Neural progenitor cell (in vitro differentiated cells): ENCODE measurements around the gene XYLT1.

ENCODE experiments used
- EZH2 ChIP-seq: fragments of 200-600 bp; sonication (generic); IDR thresholded peaks from 2 replicates; pipeline ENCODE4 v1.6.1; 2017; ENCODE audit warnings: antibody characterized with exemption, mild to moderate bottlenecking, moderate library complexity
- EZH2phosphoT487 ChIP-seq: fragments of 200-600 bp; sonication (generic); IDR thresholded peaks from 2 replicates; pipeline ENCODE4 v1.6.1; 2017; ENCODE audit warnings: antibody characterized with exemption
- TF ChIP-seq, protein P1 (sequence below): fragments of 200-600 bp; sonication (generic); IDR thresholded peaks from 2 replicates; pipeline ENCODE4 v1.5.1; 2017; ENCODE audit warnings: antibody characterized with exemption, mild to moderate bottlenecking

DNA sequence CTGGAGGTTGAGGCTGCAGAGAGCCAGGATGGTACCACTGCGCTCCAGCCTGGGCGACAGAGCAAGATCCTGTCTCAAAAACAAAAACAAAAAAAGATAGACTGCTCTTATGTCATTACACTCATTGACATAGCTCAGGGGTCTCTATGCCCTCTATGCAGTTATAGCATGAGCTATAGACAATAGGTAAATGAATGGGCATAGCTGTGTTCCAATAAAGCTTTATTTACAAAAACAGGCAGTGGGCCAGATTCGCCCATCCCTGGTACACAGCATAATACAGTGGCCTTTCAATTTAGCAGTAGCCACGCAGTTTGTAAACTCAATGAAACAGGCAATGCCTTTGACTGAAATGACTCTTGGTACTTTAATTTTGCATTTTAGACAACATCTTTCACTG is 51.5 kb downstream of the XYLT1 start:
- TF ChIP-seq, protein P1, sequence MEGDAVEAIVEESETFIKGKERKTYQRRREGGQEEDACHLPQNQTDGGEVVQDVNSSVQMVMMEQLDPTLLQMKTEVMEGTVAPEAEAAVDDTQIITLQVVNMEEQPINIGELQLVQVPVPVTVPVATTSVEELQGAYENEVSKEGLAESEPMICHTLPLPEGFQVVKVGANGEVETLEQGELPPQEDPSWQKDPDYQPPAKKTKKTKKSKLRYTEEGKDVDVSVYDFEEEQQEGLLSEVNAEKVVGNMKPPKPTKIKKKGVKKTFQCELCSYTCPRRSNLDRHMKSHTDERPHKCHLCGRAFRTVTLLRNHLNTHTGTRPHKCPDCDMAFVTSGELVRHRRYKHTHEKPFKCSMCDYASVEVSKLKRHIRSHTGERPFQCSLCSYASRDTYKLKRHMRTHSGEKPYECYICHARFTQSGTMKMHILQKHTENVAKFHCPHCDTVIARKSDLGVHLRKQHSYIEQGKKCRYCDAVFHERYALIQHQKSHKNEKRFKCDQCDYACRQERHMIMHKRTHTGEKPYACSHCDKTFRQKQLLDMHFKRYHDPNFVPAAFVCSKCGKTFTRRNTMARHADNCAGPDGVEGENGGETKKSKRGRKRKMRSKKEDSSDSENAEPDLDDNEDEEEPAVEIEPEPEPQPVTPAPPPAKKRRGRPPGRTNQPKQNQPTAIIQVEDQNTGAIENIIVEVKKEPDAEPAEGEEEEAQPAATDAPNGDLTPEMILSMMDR = no peak
- TF ChIP-seq EZH2 (no peak), EZH2phosphoT487 (no peak)
